Loucy (cell line): ENCODE data around the gene AGAP1.

Experiments used
- H2AFZ ChIP-seq: fragments of 200-600 bp; sonication (generic); 2 replicates; pipeline ENCODE4 v1.6.0; 2016; ENCODE audit warnings: antibody characterized with exemption, mild to moderate bottlenecking, low read length, moderate library complexity
- H3F3A ChIP-seq: fragments of 200-600 bp; 2 replicates; pipeline ENCODE4 v1.6.0; 2016; ENCODE audit warnings: antibody characterized with exemption, low read depth, mild to moderate bottlenecking
- H3K27me3 ChIP-seq: fragments of 200-600 bp; sonication (generic); 2 replicates; pipeline ENCODE4 v1.6.1; 2014; ENCODE audit warnings: low read length, mild to moderate bottlenecking; ENCODE audit not compliant: insufficient read depth, poor library complexity, severe bottlenecking
- H3K36me3 ChIP-seq: fragments of 200-600 bp; sonication (generic); 2 replicates; pipeline ENCODE4 v1.6.1; 2016; ENCODE audit warnings: low read length; ENCODE audit not compliant: insufficient read depth
- H3K4me1 ChIP-seq: fragments of 200-600 bp; sonication (generic); 2 replicates; pipeline ENCODE4 v1.5.1; 2014; ENCODE audit warnings: low read length, mild to moderate bottlenecking; ENCODE audit not compliant: insufficient read depth, poor library complexity, severe bottlenecking
- H3K4me2 ChIP-seq: fragments of 200-600 bp; sonication (generic); 2 replicates; pipeline ENCODE4 v1.6.0; 2014; ENCODE audit warnings: antibody characterized with exemption, low read length, low read depth, mild to moderate bottlenecking; ENCODE audit not compliant: poor library complexity, severe bottlenecking
- H3K4me3 ChIP-seq: fragments of 200-600 bp; sonication (generic); 2 replicates; pipeline ENCODE4 v1.5.1; 2014; ENCODE audit warnings: low read length, mild to moderate bottlenecking, mixed read lengths; ENCODE audit not compliant: poor library complexity, severe bottlenecking
- H3K79me2 ChIP-seq: fragments of 200-600 bp; sonication (generic); 2 replicates; pipeline ENCODE4 v1.6.1; 2014; ENCODE audit warnings: low read length; ENCODE audit not compliant: insufficient read depth
- H3K9ac ChIP-seq: fragments of 200-600 bp; sonication (generic); 2 replicates; pipeline ENCODE4 v1.6.0; 2014; ENCODE audit warnings: mild to moderate bottlenecking, low read depth, low read length, moderate library complexity; ENCODE audit not compliant: poor library complexity, severe bottlenecking
- H3K9me2 ChIP-seq: fragments of 200-600 bp; sonication (generic); replicated peaks from 2 replicates; pipeline ENCODE4 v1.6.1; 2016; ENCODE audit warnings: low read depth, low read length, mixed read lengths
- H3K9me3 ChIP-seq: fragments of 200-600 bp; sonication (generic); 2 replicates; pipeline ENCODE4 v1.6.1; 2014; ENCODE audit warnings: mild to moderate bottlenecking, antibody characterized with exemption, low read length, low read depth; ENCODE audit not compliant: insufficient read depth
- H4K20me1 ChIP-seq: fragments of 200-600 bp; sonication (generic); 2 replicates; pipeline ENCODE4 v1.6.0; 2014; ENCODE audit warnings: antibody characterized with exemption, low read length, mild to moderate bottlenecking; ENCODE audit not compliant: insufficient read depth, poor library complexity, severe bottlenecking
- CTCF ChIP-seq: fragments of 200-600 bp; sonication (generic); conservative IDR thresholded peaks from 2 replicates; pipeline ENCODE4 v1.5.1; 2014; ENCODE audit warnings: mild to moderate bottlenecking, antibody characterized with exemption, low read length
- EZH2phosphoT487 ChIP-seq: fragments of 200-600 bp; IDR thresholded peaks from 2 replicates; pipeline ENCODE4 v1.6.1; 2018; ENCODE audit warnings: antibody characterized with exemption, mild to moderate bottlenecking, moderate library complexity, borderline replicate concordance

Gene AGAP1

GRCh38 chr2:236001854-236002253 lies 508.0 kb downstream of the AGAP1 start:
- TF ChIP-seq EZH2phosphoT487 = no peak
- TF ChIP-seq CTCF = no peak
- Histone ChIP-seq H3K9me2 (no peaks in the 10 kb centered on the region), H3K4me3 (no peak overlapping the region), H3F3A (no peaks in the 10 kb centered on the region), H4K20me1 (no peaks in the 10 kb centered on the region), H3K9me3 (no peaks in the 10 kb centered on the region), H3K4me2 (no peak overlapping the region), H3K4me1 (no peaks in the 10 kb centered on the region), H2AFZ (no peak overlapping the region), H3K79me2 (no peaks in the 10 kb centered on the region), H3K27me3 (no peaks in the 10 kb centered on the region), H3K9ac (no peak overlapping the region), H3K36me3 (no peaks in the 10 kb centered on the region)

- Histone ChIP-seq H3K79me2 (no peaks in the 10 kb centered on the region), H3K36me3 (no peaks in the 10 kb centered on the region), H3F3A (no peaks in the 10 kb centered on the region), H3K9me3 (no peaks in the 10 kb centered on the region), H3K4me2 (no peak overlapping the region), H3K27me3 (no peaks in the 10 kb centered on the region), H3K9me2 (no peaks in the 10 kb centered on the region), H3K4me3 (no peak overlapping the region), H3K4me1 (no peaks in the 10 kb centered on the region), H3K9ac (no peak overlapping the region), H2AFZ (no peak overlapping the region), H4K20me1 (no peaks in the 10 kb centered on the region)
- TF ChIP-seq EZH2phosphoT487 (no peak), CTCF (no peak)
Observed at GRCh38 chr2:236008006-236008405, 514.2 kb downstream of the AGAP1 start.

DNA sequence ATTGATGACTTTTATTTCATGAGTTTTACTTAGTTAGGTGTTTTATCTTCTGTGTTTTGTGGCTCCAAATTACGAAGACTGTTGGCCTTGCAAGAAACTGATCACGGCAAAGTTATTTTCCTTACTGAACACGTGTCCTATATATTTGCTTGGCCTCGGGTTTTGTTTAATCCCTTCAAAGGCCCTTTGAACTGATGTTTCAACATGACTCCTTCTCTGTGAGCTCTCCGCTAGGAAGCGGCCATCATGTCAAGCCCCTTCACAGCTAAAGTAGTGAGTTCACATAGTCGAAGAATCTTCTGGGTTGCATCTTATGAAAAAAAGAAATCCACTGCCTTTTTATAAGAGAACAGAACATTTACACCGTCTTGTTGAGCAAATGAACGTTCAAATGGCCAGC lies 515.0 kb downstream of the AGAP1 start:
- H3K79me2 ChIP-seq = no peaks in the 10 kb centered on the region
- H3K4me2 ChIP-seq = no peak overlapping the region
- no peaks in the 10 kb centered on the region for H4K20me1 ChIP-seq
- no peak overlapping the region for H3K4me3 ChIP-seq
- no peak for TF ChIP-seq EZH2phosphoT487
- TF ChIP-seq CTCF = no peak
- no peaks in the 10 kb centered on the region for H3K27me3 ChIP-seq
- H3K9me2 ChIP-seq = no peaks in the 10 kb centered on the region
- no peaks in the 10 kb centered on the region for H3K36me3 ChIP-seq
- H2AFZ ChIP-seq = no peak overlapping the region
- H3K9me3 ChIP-seq = no peaks in the 10 kb centered on the region
- no peak overlapping the region for H3K9ac ChIP-seq
- H3F3A ChIP-seq = no peaks in the 10 kb centered on the region
- H3K4me1 ChIP-seq = no peaks in the 10 kb centered on the region
